Stimulated activated CD4-positive, alpha-beta T cell treated with anti-CD3 and anti-CD28 coated beads, Interleukin-15, amount 100 ng/mL, for 24 hours (primary cell): ENCODE results near the gene TRAP1.

Source experiments
- DNase-seq: peaks from one replicate; pipeline ENCODE4 v3.0.0-alpha.2; 2020

TRAP1 gene

DNA sequence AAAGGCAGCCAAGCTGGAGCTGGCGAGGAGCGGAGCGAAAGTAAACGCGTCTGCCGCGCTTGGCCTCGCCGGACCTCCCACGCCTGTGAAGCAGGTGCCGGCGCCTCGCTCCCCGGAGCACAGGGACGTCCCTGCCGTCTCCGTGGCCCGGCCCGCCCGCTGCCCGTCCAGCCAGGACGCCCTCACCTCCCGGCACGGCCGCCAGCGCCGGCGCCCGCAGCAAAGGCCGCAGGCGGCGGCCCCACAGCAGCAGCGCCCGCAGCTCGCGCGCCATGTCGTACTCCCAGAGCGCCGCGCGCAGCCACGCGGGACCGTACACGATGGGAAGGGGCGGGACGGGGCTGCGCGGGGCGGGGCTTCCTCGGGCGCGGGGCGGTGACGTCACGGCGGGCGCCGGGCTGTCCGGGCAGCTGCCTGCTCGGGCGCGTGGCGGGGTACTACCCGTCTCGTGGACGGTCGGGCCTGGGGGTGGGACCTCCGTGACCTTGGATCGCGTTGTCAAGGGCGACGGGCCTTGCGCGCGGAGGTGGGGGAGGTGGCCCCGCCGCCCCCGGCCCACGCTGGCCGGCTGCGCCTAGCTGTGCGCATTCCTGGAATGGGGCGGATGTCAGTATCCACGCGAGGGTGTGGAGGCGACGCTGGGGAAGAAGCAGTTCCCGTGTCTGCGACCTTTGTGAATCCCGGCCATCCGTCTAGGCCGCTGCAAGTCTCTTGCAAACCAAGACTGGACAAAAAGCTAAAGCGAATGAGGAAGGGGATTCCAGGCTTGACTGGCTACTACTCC lies at the start of gene TRAP1:
TRAP1 (minus strand) TSS at position 290 of the 784 bp plus-strand sequence; CDS start at position 274, 16 bp downstream.
- DNase-seq = peak; percentile 93

DNA sequence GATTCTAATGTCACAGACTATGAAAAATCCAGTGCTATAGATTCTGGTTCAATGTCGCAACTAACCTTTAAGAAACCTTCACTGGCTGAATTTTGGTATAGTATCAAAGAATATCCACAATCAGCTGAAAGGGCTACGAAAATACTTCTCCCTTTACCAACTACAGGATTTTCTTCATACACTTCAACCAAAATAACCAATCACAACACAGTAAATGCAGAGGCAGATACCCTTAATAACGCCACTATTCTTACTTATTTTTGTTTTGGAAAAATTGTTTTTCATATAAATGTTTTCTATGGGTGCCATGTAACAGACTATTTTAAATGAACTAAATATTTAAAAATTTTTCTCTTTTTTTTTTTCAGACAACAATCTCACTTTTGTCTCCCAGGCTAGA lies 48.9 kb upstream of the TRAP1 start:
- no peak for DNase-seq

DNA sequence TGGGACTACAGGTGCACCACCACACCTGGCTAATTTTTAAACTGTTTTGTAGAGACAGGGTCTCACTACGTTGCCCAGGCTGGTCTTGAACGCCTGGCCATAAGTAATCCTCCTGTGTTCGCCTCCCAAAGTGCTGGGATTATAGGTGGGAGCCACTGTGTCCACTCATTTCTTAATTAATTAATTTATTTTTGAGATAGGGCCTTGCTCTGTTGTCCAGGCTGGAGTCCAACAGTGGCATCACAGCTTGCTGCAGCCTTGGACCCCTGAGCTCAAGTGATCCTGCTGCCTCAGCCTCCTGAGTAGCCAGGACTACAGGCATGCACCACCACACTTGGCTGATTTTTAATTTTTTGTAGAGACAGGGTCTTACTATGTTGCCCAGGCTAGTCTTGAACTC lies 47.1 kb upstream of the TRAP1 start:
- no peak for DNase-seq

DNA sequence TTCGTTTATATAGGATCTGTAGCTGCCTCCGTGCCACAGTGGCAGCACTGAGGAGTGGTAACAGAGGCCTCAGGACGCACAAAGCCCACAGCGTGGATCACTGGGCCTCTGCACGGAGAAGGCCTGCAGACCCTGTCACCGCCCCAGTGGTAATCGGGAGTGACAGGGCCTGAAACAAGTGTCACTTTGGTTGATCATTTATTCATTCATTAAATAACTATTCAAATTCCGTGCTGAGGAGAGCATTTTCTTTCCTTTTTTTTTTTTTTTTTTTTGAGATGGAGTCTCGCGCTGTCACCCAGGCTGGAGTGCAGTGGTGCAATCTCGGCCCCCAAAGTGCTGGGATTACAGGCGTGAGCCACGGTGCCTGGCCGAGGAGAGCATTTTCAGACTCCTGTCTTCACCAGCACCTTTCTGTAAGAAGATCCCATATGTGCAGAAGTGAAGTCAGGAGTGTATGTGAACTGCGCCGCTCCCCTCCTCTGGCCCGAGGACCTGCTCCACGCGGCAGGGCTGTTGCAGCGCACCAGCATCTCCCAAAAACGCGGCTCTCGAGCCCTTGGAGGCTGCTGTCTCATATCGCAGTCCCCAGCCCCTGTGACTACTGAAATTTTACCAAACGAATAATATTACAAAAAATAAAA lies 44.9 kb upstream of the TRAP1 start:
- no peak for DNase-seq

DNA sequence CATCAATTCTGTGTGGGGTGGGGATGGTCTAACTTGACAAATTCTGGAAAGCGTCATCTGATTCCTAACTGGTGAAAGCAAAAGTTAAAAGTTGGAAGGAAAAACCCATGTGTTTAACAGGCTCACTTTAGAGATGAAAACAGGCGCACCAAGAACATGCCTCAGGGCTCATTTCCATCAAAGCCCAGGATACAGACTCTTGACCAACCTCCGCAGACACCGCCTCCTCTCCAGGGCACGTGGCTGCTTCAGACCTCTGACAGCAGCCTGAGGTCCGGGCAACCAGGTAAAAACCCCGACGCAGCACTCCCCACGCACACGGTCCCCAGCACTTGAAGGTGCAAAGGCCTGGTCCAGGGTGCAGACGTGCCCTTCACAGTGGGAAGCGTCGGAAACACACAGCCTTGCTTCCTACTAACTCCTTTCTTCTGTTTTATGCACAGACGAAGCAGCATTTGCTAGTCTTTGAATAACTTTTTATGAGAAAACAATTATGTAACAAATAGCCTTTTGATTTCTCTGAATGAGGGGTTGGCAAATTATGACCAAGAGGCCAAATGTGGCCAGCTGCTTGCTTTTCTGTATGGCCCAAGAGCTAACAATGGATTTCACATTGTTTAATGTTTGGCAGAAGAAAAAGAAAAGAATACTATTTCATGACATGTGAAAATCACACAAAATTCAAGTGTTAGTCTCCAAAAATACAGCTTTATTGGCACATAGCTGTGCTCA lies 44.2 kb upstream of the TRAP1 start:
- DNase-seq = no peak

DNA sequence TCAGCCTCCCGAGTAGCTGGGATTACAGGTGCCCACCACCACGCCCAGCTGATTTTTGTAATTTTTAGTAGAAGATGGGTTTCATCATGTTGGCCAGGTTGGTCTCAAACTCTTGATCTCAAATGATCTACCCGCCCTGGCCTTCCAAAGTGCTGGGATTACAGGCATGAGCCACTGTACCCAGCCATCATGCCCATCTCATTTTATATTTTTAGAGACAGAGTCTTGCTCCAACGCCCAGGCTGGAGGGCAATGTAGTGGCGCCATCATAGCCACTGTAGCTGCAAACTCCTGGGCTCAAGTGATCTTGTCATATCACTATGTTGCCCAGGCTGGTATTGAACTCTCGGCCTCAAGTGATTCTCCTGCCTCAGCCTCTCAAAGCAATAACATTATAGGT lies 43.2 kb upstream of the TRAP1 start:
- DNase-seq = no peak

DNA sequence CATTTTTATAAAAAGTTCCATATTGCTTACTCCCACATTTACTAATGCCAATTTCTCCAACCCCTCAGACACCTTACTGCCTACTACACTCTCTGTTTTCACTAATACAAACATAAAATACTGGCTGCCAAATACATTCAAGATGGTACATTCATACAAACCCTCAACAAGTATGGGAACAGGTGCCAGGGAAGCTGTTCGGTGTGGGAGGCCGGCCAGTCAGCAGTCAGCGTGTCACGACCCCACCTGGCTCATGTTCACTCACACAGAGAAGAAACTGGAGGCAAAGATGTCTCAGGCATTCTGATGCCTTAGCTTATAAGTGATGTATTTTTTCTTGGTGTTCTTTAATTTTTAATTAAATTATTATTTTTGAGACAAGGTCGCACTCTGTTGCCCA lies 42.4 kb upstream of the TRAP1 start:
- no peak for DNase-seq

DNA sequence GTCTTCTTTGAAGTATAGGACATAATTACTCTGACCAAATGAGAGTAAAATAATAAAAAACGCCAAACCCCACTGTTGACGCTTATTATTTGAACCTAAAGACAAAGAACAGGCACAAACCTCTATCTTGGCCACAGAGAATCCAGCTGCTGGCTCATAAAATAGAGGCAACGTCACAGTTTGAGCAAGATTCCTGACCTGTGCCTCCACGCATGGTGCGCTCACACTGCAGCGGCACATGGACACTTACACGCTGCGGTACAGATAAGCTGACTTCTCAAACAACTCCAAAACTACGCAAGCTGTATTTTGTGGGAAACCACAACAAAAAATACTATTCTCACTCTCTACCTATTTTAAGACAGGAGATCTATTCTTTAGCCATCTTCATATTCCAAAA lies 38.8 kb upstream of the TRAP1 start:
- no peak for DNase-seq

DNA sequence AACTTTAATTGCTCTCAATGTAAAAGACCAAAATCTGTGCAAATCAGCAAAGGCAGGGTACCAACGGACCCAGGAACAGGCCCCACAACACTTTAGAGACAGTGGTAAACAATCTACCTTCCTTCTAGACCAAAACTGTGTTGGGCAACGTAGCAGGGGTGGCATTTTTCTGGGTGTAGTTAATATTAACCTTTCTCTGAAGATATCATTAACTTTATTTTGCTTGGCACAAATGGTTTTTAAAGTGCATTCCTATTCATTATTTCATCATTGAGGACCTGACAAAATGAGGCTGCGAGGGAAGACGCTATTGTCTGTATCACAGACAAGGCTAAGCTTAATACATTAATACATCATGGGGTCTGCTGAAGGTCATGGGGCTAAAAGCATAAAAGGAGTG lies 37.9 kb upstream of the TRAP1 start:
- DNase-seq = no peak

DNA sequence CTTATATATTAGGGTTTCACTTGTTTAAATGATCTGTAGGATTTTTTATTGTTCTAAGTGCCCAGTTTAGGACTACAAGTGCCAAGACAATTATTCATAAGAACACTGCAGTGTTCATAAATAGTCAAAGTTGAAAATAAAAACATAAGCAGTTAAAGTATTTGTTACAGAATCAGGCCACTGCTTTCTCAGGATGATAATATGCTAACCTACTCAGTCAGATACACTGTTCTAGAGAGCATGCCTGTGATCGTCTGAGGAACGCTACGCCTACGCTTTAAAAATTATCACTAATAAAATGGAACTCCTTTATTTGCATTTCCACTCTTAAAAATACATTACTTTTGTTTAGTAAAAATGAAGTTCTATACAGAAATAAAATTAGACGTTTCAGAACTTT lies 37.4 kb upstream of the TRAP1 start:
- no peak for DNase-seq

DNA sequence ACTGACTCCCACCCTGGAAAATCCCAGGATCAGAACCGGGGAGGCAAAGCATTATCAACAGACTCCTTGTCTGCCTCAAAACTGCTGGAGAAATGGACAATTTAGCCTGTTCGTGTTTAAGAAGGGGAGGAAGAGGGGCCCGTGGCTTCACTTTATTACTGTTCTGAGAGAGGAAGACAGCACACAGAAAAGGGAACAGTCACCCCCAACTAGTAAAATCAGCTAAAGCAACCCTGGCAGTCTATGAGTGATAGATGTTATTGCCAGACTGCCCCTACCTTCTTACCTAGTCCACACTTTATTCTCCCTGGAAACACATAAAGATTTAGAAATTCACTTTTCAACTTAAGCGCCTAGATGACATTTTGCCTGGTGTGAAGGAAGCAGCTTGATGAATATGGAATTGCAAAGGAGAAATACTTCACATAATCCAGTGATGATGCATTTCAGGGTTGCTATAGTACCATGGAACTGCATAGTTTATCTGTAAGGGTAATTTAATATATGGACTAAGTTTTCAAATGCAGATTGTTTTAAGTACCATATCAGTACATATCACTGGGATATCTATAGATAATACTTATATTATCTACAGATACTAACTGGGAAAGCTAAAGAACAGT lies 36.9 kb upstream of the TRAP1 start:
- no peak for DNase-seq

DNA sequence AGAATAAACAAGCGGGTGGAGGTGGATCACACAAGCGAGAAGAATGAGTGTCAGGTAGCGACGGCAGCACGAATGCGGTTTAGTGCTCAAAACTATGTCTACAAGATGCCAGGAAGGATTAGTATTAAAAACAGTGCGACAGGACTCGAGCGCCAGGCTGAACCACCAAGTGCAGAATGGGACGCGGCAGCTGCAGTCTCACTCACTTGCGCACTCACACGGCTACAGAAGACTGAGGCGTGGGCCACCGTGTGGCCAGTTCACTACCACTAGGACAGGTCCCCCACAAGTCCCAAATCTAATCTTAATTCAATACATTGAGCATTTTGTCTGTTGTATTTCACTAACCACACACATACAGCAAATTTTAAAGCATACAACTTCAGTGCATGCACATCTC lies 35.7 kb upstream of the TRAP1 start:
- DNase-seq = no peak

DNA sequence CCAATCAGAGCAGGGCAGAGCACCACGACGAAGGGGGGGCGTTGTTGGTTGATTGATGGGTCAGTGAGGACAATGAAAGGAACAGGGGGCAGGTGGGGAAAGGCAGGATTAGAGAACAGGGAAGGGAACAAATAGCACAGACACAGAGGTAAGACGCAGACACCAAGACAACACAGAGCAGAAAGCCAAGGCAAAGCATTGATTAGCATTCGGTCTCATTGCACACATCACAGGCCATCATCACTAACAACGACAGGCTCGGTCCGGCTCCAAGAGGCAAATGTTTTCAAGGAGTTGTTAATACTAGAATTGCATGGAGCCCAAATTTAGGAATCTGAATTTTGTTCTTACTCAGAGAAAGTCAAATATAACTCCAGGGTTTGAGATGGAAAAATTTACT lies 34.6 kb upstream of the TRAP1 start:
- DNase-seq = no peak

DNA sequence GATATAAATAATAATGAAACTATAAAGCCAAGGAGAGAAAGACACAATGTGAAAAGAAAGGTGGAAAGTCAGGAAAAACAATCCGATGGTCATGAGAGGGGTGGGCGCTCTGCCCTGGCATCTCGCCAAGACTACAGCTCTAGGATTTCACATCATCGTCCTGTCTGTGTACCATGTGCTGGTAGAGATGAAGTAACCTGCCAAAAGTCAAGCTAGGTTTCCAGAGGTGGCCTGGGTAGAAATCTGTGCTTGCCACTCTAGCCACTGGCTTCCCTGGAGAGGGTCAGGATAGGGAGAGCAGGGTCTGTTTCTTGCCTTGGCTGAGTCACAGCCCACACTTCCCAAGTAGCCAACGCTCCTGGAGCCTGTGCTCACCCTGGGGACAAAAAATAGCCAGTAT lies 31.0 kb upstream of the TRAP1 start:
- no peak for DNase-seq

DNA sequence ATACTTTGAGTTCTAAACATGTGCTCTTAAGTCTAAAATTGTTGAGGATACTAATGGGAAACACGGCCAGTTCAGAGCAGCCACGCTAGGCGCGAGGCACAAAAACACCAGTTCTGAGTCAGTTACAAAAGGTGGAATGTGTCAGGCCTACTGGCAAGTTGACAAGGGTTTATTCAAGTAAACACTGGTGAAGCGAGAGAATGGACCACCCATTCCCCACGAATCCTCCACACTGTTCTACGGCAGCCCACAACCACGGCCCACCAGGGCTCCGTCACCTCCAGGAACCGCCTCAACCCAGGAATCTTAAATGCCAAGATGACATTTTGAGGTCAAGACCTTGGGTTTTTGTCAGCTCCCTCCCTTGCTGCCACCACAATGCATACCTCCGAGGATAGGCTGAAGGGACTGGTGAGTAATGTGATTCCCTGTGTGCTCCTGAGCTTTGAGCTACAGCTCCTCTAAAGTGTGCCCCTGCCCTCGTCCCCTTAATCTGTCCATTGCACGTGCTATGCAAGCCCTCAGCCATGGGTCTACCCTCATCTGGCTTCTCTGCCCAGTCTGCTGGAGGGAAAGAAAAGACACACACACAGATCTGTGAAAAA lies 28.5 kb upstream of the TRAP1 start:
- no peak for DNase-seq

DNA sequence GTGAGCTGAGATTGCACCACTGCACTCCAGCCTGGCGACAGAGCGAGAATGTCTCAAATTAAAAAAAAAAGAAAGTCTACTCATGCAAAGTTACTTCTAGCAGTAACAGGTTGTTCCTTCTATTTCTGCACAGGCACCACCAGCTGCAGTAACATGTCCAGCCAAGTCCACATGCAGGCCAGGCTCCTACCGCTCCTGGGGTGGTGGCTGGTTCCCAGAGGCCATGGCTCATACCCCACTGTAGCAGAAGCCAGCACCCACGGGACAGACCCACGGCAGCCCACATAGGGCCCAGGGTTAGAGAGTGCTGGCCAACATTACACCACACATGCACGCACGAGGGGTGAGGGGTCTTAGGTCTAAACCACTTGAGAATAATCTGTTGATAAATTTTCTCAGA lies 26.7 kb upstream of the TRAP1 start:
- DNase-seq = no peak

DNA sequence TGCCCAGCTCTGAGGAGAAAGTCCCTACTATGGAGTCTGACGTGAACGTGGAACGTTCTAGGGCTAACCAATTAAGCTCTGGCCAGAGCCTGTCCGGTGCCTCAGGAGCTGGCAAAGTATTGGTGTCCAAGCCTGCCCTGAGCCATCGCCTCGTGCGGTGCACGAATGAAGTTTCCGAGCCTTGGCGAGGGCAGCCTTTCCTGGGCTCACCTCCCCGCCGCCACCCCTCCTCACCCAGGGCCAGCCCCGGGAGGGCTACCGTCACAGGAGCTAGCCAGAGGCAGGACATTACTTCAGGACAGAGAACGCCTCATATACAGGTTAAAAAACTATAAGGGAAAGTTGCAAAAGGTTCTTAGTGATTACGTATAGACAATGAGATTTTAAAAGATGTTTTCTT lies 23.6 kb upstream of the TRAP1 start:
- no peak for DNase-seq

DNA sequence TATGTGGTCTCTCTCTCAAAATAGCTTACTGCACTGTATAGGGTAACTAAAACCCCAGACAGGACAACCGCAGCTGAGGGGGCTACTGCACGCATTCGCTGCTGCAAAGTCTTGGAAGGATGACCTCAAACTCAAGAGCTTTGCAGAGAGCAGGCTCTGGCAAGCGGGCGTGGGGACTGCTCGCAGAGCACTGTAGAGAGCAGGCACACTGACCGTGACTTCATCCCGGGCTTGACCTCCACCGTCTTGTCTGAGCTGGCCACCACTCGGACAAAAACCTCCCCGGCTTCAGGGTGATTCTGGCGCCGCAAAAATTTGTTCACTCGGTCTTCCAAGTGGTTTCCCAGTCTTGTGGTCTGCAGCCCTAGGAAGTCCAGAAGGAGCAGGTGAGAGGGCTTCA lies 22.9 kb upstream of the TRAP1 start:
- DNase-seq = no peak

DNA sequence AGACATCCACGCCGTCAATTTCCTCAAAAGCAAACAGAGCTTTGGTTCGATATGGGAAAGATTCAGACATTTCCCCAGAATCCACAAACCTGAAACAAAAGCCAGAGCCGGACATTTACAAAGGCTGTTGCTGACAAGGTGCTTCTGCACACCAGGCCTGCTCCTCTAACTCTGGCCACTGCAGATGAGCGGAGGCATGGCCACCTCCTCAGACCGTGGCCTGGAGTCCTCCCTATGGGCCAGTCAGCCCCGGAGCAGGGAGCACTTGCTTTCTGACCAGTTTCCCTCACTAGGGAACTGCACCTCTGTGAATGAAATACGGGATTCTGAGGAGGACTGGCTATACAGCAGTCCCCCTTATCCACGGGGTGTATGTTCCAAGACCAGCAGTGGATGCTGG lies 22.3 kb upstream of the TRAP1 start:
- no peak for DNase-seq

DNA sequence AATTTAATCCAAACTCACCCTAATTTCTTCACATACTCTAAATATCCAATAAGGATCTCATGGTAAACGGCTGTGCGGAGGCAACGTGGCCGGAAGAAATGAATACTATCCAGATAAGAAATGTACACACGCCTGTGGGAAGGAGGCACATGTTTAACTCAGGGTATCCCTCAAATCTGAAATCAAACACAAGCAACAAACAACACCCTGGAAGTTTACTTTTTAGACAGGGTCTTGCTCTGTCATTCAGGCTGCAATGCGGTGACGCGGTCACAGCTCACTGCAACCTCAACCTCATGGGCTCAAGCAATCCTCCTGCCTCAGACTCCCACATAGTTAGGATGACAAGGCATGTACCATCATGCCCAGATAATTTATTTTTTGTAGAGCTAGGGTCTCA lies 21.2 kb upstream of the TRAP1 start:
- DNase-seq = no peak

DNA sequence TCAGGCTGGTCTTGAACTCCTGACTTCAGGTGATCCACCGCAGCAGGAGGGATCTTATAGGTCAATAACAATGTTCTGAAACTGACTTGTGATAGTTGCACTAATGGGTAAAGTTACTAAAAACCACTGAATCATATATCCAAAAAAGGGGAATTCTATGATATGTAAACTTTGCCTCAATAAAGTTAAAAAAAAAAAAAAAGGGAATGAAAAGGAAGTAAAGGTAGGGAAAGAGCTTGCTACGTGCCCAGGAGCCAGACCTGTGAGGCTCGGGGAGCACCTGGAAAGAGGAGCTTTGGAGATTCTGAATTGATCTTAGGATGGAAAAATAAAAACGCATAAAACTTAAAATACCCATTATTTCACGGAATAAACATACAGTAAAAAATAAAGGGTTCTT lies 20.8 kb upstream of the TRAP1 start:
- no peak for DNase-seq

DNA sequence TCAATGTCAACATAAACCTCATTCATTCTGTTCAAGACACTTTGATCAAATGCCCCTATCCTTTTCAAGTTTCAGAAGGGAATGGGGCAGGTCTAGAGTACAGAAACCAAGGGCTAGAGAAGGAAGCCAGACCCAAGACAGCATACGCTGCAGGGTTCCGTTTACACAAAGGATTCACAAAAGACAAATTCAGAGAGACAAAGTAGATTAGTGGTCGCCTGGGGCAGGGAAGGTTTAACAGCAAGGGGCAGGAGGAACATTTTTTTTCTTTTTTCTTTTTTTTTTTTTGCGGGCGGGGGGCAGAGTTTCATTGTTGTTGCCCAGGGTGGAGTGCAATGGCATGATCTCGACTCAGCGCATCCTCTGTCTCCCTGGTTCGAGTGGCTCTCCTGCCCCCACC lies 19.9 kb upstream of the TRAP1 start:
- DNase-seq = no peak

DNA sequence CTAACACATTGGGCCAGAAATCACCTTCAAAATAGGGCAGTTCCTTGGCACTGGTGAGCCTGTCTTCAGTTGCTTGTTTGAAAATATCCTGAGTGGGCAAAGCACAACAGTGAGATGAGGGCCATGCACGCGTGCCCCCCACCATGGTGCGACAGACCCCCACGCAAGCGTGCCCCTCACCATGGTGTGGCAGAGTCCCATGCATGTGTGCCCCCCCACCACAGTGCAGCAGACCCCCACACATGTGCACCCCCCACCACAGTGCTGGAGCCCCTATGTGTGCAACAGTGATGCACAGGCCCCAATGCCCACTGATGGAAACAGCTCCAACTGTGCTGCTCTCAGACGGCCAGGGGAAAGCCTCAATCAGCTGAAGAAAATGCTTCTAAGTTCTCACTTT lies 18.8 kb upstream of the TRAP1 start:
- no peak for DNase-seq
